OCI-LY1 (cell line): Measurements from ENCODE around the gene SMAD1.
"Not testable (repeated sequence)": the region's sequence is repeated elsewhere in the genome, so short reads cannot be mapped to it uniquely, and the experiment has no call there.

ENCODE experiments used
- H2AFZ ChIP-seq: fragments of 200-600 bp; sonication (generic), shearing (Covaris generic); 2 replicates; pipeline ENCODE4 v1.6.0; 2014; ENCODE audit warnings: antibody characterized with exemption, mild to moderate bottlenecking, low read length
- H3F3A ChIP-seq: fragments of 200-600 bp; sonication (generic), shearing (Covaris generic); 2 replicates; pipeline ENCODE4 v1.6.0; 2014; ENCODE audit warnings: mild to moderate bottlenecking, antibody characterized with exemption, low read length, moderate library complexity; ENCODE audit not compliant: insufficient read depth
- H3K27ac ChIP-seq: fragments of 200-600 bp; sonication (generic); 2 replicates; pipeline ENCODE4 v1.5.1; 2014; ENCODE audit warnings: low read length, mixed run types, mild to moderate bottlenecking, low read depth; ENCODE audit not compliant: poor library complexity, severe bottlenecking
- H3K27me3 ChIP-seq: fragments of 200-600 bp; sonication (generic); 2 replicates; pipeline ENCODE4 v1.6.0; 2014; ENCODE audit warnings: antibody characterized with exemption, mild to moderate bottlenecking, low read length, moderate library complexity; ENCODE audit not compliant: insufficient read depth
- H3K36me3 ChIP-seq: fragments of 200-600 bp; sonication (generic); 2 replicates; pipeline ENCODE4 v1.6.1; 2014; ENCODE audit warnings: mild to moderate bottlenecking, antibody characterized with exemption, low read length, moderate library complexity, mixed read lengths; ENCODE audit not compliant: insufficient read depth
- H3K4me1 ChIP-seq: fragments of 200-600 bp; sonication (generic); 2 replicates; pipeline ENCODE4 v1.5.1; 2014; ENCODE audit warnings: mild to moderate bottlenecking, low read length, moderate library complexity; ENCODE audit not compliant: insufficient read depth, severe bottlenecking
- H3K4me2 ChIP-seq: fragments of 200-600 bp; sonication (generic), shearing (Covaris generic); 2 replicates; pipeline ENCODE4 v1.6.1; 2014; ENCODE audit warnings: low read length
- H3K4me3 ChIP-seq: fragments of 200-600 bp; sonication (generic); 2 replicates; pipeline ENCODE4 v1.5.1; 2014; ENCODE audit warnings: low read length, low read depth, mild to moderate bottlenecking, mixed read lengths; ENCODE audit not compliant: poor library complexity, severe bottlenecking
- H3K79me2 ChIP-seq: fragments of 200-600 bp; shearing (Covaris generic); 2 replicates; pipeline ENCODE4 v1.6.1; 2016; ENCODE audit warnings: mixed run types, low read length, mixed read lengths; ENCODE audit not compliant: insufficient read depth
- H3K9ac ChIP-seq: fragments of 200-600 bp; sonication (generic), shearing (Covaris generic); 2 replicates; pipeline ENCODE4 v1.6.1; 2014; ENCODE audit warnings: mild to moderate bottlenecking, low read length, mixed read lengths
- H3K9me2 ChIP-seq: fragments of 200-600 bp; sonication (generic), shearing (Covaris generic); 2 replicates; pipeline ENCODE4 v1.6.1; 2014; ENCODE audit warnings: low read depth, mild to moderate bottlenecking, low read length, mixed read lengths
- H3K9me3 ChIP-seq: fragments of 200-600 bp; shearing (Covaris generic); 2 replicates; pipeline ENCODE4 v1.6.1; 2014; ENCODE audit warnings: low read length, mixed read lengths
- H4K20me1 ChIP-seq: fragments of 200-600 bp; sonication (generic), shearing (Covaris generic); 2 replicates; pipeline ENCODE4 v1.6.0; 2016; ENCODE audit warnings: mild to moderate bottlenecking, low read length; ENCODE audit not compliant: insufficient read depth
- EZH2 ChIP-seq: fragments of 200-600 bp; sonication (generic), shearing (Covaris generic); IDR thresholded peaks from 2 replicates; pipeline ENCODE4 v1.8.0; 2017; ENCODE audit warnings: borderline replicate concordance, mixed run types, mild to moderate bottlenecking, antibody characterized with exemption, low read length, moderate library complexity, mixed read lengths
- TF ChIP-seq, protein P1 (sequence below): fragments of 200-600 bp; sonication (generic), shearing (Covaris generic); IDR thresholded peaks from 2 replicates; pipeline ENCODE4 v1.5.1; 2017; ENCODE audit warnings: mild to moderate bottlenecking, antibody characterized with exemption, low read length, moderate library complexity, mixed read lengths

Gene SMAD1

DNA sequence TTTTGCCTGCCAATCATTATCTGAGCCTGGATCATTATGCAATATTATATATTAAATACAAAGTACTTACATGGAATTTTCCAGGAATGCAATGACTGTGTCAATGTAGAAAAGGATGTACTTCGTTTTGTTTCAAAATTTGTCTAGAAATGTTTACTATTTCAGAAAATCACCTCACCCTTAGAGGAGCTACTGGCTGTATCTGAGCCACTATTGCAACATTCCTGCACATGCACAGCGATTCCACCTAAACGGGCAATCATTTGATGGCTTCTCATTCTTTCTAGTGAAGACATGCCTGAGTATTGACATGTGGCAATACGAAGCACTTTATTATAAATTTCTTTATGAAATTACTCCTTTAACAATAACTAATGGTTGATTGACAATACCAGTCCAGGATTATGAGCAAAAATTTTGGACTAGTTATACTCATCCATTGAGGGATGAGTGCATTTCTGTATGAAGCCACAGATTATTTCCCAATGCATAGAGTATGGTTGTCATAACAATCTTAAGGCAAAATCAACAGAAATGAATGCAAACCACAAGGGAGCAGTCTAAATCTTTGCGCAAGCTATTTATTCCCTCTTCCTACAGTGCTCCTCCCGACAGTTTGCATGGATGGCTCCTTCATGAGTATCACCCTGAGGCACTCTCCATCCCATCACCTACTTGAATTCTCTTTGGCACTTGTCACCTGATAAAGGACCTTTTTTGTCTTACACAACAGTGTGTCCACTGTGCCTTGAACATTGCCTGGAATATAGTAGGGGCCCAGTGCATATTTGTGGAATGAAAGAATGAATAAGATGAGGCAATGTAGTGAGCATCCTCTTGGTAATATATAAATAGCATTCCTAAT lies 101.8 kb downstream of the SMAD1 start:
- Histone ChIP-seq H3K9me2 (no peaks in the 10 kb centered on the region), H3K79me2 (no peaks in the 10 kb centered on the region), H3K4me2 (no peak overlapping the region), H3F3A (no peaks in the 10 kb centered on the region), H3K9ac (no peak overlapping the region), H3K9me3 (no peaks in the 10 kb centered on the region), H3K36me3 (no peaks in the 10 kb centered on the region), H3K4me1 (no peaks in the 10 kb centered on the region), H4K20me1 (no peaks in the 10 kb centered on the region), H3K27ac (no peak overlapping the region), H3K4me3 (no peak overlapping the region), H3K27me3 (peaks cover 3% of the 10 kb centered on the region; the same call in 1 of the 2 replicates), H2AFZ (no peak overlapping the region)
- TF ChIP-seq, protein P1, sequence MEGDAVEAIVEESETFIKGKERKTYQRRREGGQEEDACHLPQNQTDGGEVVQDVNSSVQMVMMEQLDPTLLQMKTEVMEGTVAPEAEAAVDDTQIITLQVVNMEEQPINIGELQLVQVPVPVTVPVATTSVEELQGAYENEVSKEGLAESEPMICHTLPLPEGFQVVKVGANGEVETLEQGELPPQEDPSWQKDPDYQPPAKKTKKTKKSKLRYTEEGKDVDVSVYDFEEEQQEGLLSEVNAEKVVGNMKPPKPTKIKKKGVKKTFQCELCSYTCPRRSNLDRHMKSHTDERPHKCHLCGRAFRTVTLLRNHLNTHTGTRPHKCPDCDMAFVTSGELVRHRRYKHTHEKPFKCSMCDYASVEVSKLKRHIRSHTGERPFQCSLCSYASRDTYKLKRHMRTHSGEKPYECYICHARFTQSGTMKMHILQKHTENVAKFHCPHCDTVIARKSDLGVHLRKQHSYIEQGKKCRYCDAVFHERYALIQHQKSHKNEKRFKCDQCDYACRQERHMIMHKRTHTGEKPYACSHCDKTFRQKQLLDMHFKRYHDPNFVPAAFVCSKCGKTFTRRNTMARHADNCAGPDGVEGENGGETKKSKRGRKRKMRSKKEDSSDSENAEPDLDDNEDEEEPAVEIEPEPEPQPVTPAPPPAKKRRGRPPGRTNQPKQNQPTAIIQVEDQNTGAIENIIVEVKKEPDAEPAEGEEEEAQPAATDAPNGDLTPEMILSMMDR, result no peak
- no peak for TF ChIP-seq EZH2

DNA sequence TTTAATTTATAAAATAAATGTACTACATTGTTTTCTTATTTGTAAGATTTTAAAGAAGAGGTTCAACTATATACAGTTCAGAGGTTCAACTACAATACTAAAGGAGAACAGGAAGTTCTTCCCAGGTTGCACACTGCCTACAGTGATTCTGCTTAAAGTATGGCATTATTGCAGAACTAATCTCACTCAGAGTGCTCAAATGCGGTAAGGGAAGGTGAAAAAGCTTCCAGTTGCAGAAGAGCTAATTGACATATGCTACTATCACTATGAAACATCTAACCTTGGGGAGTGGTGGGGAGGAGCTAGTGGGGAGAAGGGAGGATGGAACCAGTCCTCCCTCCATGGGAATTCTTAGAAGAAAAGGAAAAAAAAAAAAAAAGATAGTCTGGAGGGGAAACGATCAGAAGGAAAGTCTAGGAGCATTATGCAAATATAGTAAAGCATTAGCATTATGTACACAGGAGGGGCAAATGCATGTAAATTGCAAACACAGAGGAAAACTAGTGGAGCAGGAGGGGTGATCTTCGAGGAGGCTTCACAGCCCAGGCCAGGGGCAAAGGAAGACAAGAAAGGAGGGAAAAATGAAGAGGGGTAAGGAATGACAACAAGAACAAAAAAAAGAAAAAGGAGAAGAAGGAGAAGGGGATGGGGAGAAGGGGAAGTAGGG lies 105.6 kb downstream of the SMAD1 start:
- H3K9me3 ChIP-seq, result no peaks in the 10 kb centered on the region
- no peak overlapping the region for H3K4me3 ChIP-seq
- H3K79me2 ChIP-seq, result no peaks in the 10 kb centered on the region
- no peak overlapping the region for H2AFZ ChIP-seq
- H3K27me3 ChIP-seq, result no peaks in the 10 kb centered on the region
- no peak overlapping the region for H3K27ac ChIP-seq
- H3K9me2 ChIP-seq, result no peaks in the 10 kb centered on the region
- TF ChIP-seq, protein P1, result no peak
- TF ChIP-seq EZH2, result no peak
- H3K36me3 ChIP-seq, result no peaks in the 10 kb centered on the region
- no peak overlapping the region for H3K9ac ChIP-seq
- no peaks in the 10 kb centered on the region for H3K4me1 ChIP-seq
- H3K4me2 ChIP-seq, result no peak overlapping the region
- H4K20me1 ChIP-seq, result no peaks in the 10 kb centered on the region
- H3F3A ChIP-seq, result no peaks in the 10 kb centered on the region

DNA sequence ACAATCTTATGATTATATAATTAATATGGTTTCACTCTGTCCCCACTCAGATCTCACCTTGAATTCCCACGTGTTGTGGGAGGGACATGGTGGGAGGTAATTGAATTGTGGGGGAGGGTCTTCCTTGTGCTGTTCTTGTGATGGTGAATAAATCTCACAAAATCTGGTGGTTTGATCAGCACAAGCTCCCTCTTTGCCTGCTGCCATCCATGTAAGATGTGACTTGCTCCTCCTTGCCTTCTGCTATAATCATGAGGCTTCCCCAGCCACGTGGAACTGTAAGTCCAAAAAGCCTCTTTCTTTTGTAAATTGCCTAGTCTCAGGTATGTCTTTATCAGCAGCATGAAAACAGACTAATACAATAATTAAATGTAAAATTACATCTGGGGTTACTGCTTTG lies 107.7 kb downstream of the SMAD1 start:
- H3K27me3 ChIP-seq, H3K9ac ChIP-seq, H3K27ac ChIP-seq, H3K4me3 ChIP-seq, H3K9me3 ChIP-seq, H4K20me1 ChIP-seq, H2AFZ ChIP-seq, H3K4me1 ChIP-seq, H3K4me2 ChIP-seq, H3F3A ChIP-seq, H3K9me2 ChIP-seq, H3K36me3 ChIP-seq, H3K79me2 ChIP-seq: not testable (repeated sequence)
